T-helper 2 cell treated with Interferon-gamma antibody and Interleukin-4, amounts not matched to agents 5 μg/mL and 100 μg/mL, for 36 hours (primary cell): ENCODE results near the gene FGFR3.

ENCODE experiments used
- DNase-seq: peaks from one replicate; pipeline ENCODE4 v3.0.0; 2021; ENCODE audit warnings: low spot score
- H3K27ac Mint-ChIP-seq: one replicate; pipeline ENCODE4 v1.8.0; 2021; ENCODE audit warnings: mild to moderate bottlenecking, mixed read lengths
- H3K27me3 Mint-ChIP-seq: one replicate; pipeline ENCODE4 v1.8.0; 2021; ENCODE audit warnings: low read depth, mixed read lengths
- H3K36me3 Mint-ChIP-seq: one replicate; pipeline ENCODE4 v1.8.0; 2021; ENCODE audit warnings: low read depth, mixed read lengths
- H3K4me1 Mint-ChIP-seq: one replicate; pipeline ENCODE4 v1.8.0; 2021; ENCODE audit warnings: low read depth, mixed read lengths
- H3K4me3 Mint-ChIP-seq: one replicate; pipeline ENCODE4 v1.8.0; 2022; ENCODE audit warnings: mild to moderate bottlenecking, moderate library complexity, mixed read lengths
- H3K9me3 Mint-ChIP-seq: one replicate; pipeline ENCODE4 v1.8.0; 2021; ENCODE audit warnings: mixed read lengths

The FGFR3 gene

DNA sequence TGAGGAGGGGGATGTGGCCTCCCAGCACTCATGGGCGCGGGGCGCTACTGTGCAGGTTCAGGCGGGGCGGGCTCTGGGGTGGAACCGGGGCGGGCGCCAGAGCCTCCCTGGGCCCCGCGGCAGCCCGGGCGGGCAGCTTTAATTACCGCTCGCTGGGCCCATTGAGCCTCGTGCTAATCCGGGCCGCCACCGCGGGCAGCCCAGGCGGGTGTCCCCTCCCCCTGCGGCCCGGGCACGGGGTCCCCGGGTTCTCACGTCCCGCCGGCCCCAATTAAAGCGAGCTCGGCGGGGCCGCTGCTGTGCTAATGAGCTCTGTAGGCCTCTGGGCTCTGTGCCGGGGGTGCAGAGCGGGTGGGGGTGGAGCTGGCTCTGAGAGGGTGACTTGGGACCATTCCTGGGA lies 22.8 kb upstream of the FGFR3 start:
- no peak overlapping the region for H3K27ac Mint-ChIP-seq
- H3K4me3 Mint-ChIP-seq, result no peak overlapping the region
- no peak for DNase-seq
- peaks cover 9% of the 10 kb centered on the region for H3K27me3 Mint-ChIP-seq
- H3K4me1 Mint-ChIP-seq, result peaks cover 3% of the 10 kb centered on the region
- H3K36me3 Mint-ChIP-seq, result no peaks in the 10 kb centered on the region
- H3K9me3 Mint-ChIP-seq, result no peaks in the 10 kb centered on the region

DNA sequence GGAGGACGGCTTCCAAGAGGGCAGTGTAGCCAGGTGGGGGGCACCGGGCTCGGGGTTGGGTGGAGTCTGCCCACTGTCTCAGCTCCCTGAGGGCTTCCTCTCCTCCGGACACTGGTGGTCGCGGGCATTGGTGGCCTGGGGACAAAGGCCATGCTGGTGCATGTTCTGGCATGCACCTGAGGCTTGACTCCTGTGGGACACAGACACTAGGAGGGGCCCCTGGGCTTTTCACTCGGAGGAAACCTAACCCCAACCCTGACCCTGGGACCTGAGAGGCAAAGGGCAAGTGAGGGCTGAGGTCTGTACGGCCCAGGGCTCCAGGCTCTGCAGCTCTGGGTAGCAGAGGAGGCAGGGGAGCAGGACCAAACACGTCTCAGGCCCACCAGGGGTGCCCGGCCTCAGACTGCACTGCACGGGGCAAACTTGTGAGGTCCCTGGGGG lies 22.3 kb upstream of the FGFR3 start:
- Mint-ChIP-seq H3K9me3 (no peaks in the 10 kb centered on the region), H3K4me1 (peaks cover 3% of the 10 kb centered on the region), H3K4me3 (no peak overlapping the region), H3K27me3 (peaks cover 3% of the 10 kb centered on the region), H3K27ac (no peak overlapping the region), H3K36me3 (no peaks in the 10 kb centered on the region)
- DNase-seq, result no peak

DNA sequence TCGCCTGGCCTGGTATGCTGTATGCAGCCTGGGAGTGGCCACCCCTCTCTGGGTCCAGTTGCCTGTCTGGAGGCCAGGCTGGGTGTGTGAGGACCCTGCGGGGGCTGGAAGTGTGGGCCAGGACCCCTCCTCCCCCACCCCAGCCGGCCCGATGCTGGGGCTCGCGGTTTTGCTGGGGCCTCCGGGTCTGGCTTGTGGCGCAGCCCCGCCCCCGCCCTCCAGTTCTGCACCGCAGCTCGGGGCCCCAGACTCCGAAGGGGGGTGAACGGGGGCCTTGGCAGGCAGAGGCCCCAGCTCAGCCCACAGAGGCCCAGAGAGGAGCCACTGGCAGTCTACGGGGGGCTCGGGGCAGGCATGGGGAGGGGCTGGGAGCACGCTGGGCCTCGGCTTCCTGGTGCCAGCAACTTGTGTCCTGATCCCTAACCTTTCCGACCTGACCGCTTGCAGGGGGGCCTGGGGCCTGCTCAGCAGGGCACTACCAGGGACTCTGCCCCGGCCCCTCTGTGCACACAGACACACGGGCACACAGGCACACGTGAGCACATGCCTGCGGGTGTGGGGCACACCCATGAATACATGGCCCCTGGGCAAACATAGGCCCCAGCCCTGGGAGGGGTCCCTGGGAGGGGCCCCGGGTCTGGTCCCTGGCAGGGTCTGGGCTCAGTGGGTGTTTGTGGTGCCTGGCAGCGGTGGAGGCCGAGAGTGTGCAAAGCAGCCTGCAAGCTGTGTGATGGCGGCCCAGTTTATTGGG lies 21.4 kb upstream of the FGFR3 start:
- no peaks in the 10 kb centered on the region for H3K36me3 Mint-ChIP-seq
- H3K9me3 Mint-ChIP-seq, result no peaks in the 10 kb centered on the region
- no peak overlapping the region for H3K4me3 Mint-ChIP-seq
- DNase-seq, result no peak
- H3K4me1 Mint-ChIP-seq, result peaks cover 3% of the 10 kb centered on the region
- no peak overlapping the region for H3K27ac Mint-ChIP-seq
- H3K27me3 Mint-ChIP-seq, result peaks cover 3% of the 10 kb centered on the region

DNA sequence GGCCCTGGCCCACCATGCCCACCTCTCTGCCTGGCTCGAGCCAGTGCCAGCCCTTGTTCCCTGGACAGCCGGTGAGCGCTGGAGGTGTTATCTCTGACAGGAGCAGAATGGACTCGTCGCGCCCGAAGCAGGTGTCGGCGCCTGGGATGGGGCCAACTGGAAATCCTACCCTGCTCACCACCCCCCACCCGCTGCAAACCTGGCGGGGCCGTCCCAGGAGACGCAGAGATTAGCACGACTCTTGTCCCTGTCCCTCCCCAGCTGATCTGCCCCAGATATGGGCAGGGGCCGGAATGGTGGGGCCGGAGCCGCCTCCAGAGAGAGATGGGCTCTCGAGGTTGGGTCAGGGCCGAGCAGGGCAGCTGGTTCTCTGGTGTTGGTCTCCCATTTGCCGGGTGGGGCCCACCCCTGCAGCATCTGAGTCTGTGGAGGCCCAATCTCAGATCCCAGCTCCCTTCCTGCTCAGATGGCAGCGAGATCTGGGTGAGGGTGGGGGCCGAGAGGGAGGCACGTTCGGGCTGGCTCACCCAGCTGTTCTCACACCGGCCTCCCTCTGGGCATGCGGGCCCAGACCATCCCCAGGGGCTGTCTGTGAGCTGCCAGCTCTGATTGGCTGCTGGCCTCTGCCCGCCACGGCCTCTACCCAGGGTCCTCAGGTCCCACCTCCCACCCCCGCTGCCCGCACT lies 20.1 kb upstream of the FGFR3 start:
- Mint-ChIP-seq H3K4me3 (no peak overlapping the region), H3K9me3 (no peaks in the 10 kb centered on the region), H3K27ac (no peak overlapping the region), H3K36me3 (no peaks in the 10 kb centered on the region), H3K27me3 (peaks cover 3% of the 10 kb centered on the region), H3K4me1 (peaks cover 3% of the 10 kb centered on the region)
- no peak for DNase-seq

DNA sequence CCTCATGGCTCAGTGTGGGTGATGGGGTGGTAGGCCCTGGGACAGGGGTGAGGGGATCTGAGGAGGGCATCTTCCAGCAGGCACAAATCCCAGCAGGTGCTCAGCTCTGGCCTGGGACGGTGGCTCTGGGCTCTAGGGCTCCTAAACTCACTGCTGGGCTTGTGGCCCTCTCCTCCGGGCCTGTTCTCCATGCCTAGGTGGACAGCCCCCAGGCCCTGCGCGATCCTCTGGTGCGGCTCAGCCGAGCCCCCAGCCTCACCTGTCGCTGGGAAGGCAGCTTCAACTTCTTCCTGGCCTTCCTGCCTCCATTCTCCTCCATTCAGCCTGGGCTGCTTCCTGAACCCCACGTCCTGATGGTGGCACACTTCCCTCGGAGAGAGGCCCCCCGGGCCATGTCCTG lies 19.3 kb upstream of the FGFR3 start:
- DNase-seq, result no peak
- H3K36me3 Mint-ChIP-seq, result no peaks in the 10 kb centered on the region

DNA sequence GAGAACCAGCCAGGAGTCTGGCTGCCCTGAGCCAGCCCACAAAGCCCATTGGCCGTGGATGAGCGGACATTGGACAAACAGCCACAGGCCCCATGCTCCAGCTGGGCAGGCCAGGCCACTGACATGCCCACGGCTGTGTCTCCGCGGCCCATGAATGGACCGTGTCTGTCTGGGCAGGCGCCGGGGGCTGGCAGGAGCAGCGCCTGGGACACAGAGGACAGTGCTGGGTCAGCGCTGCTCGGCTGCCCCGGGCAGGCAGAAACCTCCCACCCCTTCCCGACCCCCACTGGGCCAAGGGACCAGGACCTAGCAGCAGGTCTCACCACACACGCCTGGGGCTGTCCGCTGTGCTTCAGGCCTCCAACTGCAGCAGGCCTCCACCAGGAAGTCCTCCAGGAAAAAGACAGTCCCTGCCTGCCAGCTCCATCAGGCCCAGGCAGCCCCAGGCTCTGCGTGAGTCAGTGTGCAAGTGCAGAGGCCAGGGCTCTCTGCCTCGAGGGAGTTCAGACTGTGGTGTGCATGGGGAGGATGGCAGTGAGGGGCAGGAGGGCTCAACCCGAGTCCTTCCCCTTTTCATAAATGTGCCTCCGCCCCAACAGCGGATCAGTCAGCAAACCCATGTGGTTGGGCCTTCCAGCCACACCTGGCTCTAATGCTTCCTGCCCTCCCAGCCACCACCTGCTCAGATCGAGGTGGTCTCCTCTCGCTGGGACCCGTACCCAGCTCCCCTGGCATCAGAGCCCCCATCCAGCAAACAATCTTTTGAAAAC lies 17.2 kb upstream of the FGFR3 start:
- Mint-ChIP-seq H3K27me3 (no peaks in the 10 kb centered on the region), H3K9me3 (no peaks in the 10 kb centered on the region), H3K36me3 (no peaks in the 10 kb centered on the region), H3K4me1 (peaks cover 2% of the 10 kb centered on the region), H3K27ac (no peak overlapping the region), H3K4me3 (no peak overlapping the region)
- no peak for DNase-seq

More for the DNA sequence above, 19.3 kb upstream of the FGFR3 start:
- no peaks in the 10 kb centered on the region for H3K9me3 Mint-ChIP-seq
- H3K27me3 Mint-ChIP-seq, result no peaks in the 10 kb centered on the region
- peaks cover 2% of the 10 kb centered on the region for H3K4me1 Mint-ChIP-seq
- no peak overlapping the region for H3K4me3 Mint-ChIP-seq
- no peak overlapping the region for H3K27ac Mint-ChIP-seq

DNA sequence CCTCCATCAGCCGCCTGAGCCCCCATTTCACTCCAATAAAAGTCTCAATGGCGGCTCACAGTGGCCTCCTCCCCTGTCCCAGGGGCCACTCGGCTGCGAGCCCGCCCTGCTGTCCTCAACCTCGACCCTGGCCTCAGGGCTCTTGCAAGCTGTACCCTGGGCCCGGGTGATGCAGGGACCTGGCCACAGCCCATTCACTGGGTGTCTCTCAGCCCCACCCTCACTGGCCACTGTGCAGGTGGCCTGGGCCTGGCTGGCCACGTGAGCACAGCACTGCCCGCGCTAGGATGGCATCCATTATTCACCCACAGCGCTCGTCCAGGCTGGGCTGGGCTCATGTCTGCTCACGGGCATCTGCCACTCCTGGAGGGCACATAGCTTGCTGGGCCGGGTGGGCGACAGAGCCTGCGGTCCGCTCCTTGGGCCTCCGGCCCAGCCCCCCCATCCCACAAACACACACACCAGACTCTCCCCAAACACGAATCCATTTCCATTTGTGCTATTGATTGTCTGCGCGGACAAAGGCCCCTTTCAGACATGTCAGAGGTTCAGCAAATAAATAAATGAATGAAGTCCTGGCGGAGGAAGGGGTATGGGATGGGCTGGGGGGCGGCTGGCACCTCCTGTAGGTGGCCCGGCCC lies 16.5 kb upstream of the FGFR3 start:
- no peak overlapping the region for H3K4me3 Mint-ChIP-seq
- H3K36me3 Mint-ChIP-seq, result no peaks in the 10 kb centered on the region
- DNase-seq, result no peak
- no peaks in the 10 kb centered on the region for H3K9me3 Mint-ChIP-seq
- no peak overlapping the region for H3K27ac Mint-ChIP-seq
- H3K27me3 Mint-ChIP-seq, result no peaks in the 10 kb centered on the region
- H3K4me1 Mint-ChIP-seq, result peaks cover 2% of the 10 kb centered on the region

DNA sequence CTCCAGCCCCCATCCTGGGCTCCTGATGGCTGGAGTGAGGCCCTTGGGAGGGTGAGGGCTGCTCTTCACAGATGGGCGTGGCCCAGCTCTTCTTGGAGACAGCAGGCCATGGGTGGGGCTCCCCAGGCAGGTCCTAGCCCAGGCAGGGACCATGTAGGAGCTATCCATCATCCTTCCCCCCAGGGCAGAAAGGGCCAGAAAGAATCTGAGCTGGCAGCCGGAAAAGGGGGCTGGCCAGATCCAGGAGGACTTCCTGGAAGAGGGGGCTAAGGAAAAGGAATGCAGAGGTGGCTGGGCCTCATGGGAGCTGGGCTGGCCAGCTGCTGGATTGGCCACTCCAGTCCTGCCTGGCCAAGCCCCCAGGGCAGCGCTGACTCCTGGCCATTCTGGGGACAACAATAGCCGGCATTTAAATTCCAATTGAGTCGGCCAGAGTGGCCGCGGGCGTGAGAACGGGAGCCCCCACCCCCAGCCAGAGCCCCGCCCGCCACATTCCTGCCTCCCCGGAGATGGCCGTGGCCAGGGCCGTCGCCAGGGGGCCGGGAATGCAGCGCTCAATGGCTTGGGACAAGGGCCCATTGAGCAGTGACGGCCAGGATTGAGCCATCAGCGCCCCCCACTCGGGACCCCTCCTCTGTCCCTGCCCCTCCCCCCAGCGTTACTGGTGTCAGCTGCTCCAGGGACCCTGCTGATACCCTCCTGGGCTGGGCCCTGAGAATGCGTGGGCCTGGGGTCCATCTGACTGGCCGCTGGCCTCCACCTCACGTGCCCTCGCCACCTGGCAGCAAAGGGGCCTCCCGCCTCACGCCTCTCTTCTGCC lies 15.1 kb upstream of the FGFR3 start:
- H3K9me3 Mint-ChIP-seq, result no peaks in the 10 kb centered on the region
- no peak for DNase-seq

DNA sequence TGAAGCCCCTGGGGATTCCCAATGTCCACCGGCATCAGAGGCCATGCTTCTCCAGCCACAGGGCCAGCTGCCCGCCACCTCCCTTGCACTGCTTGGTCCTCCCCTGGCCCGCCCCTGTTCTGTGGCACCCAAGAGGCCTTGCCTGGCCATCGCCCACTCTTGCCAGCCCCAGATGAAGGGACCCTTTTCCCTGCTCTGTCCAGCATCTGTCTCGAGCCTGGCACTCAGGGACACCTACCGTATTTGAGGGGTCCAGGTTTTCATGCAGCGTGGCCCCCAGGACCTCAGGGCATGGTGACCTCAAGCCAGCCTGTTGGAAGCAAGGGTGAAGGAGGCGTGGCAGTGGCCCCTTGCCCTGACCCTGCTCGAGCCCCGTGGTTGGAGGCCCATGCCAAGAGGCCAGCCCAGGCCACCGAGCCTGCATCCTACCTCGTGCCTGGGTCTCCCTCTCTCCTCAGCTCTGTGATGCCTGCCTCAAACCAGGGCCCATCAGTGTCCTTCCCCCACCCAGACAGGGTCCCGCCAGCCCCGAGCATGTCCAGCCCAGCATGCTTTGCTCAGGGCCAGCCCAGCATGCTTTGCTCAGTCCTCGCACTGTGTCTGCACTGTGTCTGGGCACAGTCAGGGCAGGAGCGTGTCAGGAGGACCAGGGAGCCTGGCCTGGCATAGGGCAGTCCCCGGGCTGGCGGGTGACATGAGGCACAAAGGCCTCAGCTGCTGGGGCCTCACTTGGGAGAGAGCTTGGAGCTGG lies 14.3 kb upstream of the FGFR3 start:
- Mint-ChIP-seq H3K36me3 (no peaks in the 10 kb centered on the region), H3K4me1 (no peaks in the 10 kb centered on the region), H3K27ac (no peak overlapping the region), H3K27me3 (no peaks in the 10 kb centered on the region), H3K9me3 (no peaks in the 10 kb centered on the region), H3K4me3 (no peak overlapping the region)
- DNase-seq, result no peak

More for the DNA sequence above, 15.1 kb upstream of the FGFR3 start:
- H3K27me3 Mint-ChIP-seq, result no peaks in the 10 kb centered on the region
- H3K4me3 Mint-ChIP-seq, result no peak overlapping the region
- no peak overlapping the region for H3K27ac Mint-ChIP-seq
- no peaks in the 10 kb centered on the region for H3K36me3 Mint-ChIP-seq
- no peaks in the 10 kb centered on the region for H3K4me1 Mint-ChIP-seq

DNA sequence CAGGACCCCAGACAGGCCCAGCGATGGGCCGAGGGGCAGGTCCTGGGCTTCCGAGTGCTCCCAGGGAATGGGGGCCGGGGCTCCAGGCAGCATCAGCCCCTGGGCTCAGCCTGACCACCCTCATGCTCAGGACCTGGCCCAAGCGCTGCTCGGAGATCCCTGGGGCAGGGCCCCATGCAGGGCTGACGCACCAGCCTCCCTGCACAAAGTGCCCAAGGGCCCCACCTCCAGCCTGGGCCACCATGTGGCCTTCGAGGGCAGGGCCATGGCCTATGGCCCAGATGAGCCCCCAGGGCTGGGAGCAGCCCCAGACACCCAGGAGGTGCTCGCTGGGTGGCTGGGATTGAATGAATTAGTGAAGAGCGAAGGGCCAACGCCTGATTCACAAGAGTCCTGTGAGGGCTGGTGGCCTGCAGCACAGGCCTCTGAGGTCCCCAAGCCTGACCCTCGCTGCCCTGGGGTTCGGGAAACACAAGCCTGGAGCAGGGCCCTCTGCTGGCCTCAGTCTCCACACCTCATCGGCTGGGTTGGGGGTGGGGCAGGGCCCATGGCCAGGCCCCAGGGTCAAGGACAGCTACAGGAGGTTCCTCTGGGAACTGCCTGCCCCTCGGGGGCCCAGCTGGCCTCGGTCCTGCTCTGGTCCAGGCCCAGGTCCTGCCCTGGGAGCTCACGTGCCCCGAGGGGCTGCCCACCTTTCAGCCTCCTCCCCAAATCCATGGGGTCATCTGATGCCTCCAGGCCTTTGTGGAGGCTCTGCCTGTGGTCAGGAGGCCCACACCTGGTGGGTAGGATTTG lies 13.3 kb upstream of the FGFR3 start:
- no peaks in the 10 kb centered on the region for H3K36me3 Mint-ChIP-seq
- no peaks in the 10 kb centered on the region for H3K4me1 Mint-ChIP-seq
- no peak for DNase-seq

DNA sequence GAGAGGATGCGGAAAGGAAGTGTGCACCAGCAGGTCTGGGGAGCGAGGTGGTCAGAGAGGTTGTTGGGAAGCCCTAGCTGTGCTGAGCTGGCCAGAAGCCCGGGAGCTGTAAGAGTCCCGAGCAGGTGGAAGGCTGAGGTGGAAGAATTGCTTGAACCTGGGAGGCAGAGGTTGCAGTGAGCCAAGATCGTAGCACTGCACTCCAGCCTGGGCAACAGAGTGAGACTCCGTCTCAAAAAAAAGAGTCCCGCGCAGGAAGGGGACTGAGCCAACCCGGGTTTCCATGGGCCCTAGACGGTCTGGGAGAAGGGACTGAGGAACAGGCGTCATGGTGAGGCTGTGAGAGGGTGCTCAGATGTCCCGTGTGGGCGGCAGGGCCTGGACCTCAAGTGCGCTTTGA lies 12.7 kb upstream of the FGFR3 start:
- H3K36me3 Mint-ChIP-seq, result no peaks in the 10 kb centered on the region

More for the DNA sequence above, 13.3 kb upstream of the FGFR3 start:
- H3K27me3 Mint-ChIP-seq, result no peaks in the 10 kb centered on the region
- H3K27ac Mint-ChIP-seq, result no peak overlapping the region
- no peak overlapping the region for H3K4me3 Mint-ChIP-seq
- no peaks in the 10 kb centered on the region for H3K9me3 Mint-ChIP-seq

DNA sequence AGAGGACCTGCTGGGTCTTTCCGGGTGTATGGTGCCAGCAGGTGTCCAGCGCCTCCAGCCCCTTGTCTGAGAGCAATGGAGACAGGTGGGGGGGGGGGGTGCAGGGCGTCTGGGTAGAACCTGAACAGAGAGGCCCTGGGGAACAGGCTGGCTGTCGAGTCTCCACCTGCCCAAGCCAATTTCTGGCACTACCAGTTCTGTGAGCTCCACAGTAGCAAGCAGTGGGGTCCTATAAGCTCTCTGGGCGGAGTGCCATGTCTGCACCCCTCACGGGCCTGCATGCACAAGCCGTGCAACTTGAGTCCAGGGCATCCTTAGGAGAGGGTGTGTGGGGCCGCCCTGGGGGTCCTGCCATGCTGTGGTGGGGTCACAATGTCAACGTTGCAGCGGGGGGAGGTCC lies 10.1 kb upstream of the FGFR3 start:
- Mint-ChIP-seq H3K36me3 (no peaks in the 10 kb centered on the region), H3K4me3 (no peak overlapping the region), H3K27ac (no peak overlapping the region), H3K27me3 (no peaks in the 10 kb centered on the region), H3K4me1 (no peaks in the 10 kb centered on the region), H3K9me3 (no peaks in the 10 kb centered on the region)
- no peak for DNase-seq

More for the DNA sequence above, 12.7 kb upstream of the FGFR3 start:
- H3K9me3 Mint-ChIP-seq, result no peaks in the 10 kb centered on the region
- no peak for DNase-seq
- no peaks in the 10 kb centered on the region for H3K4me1 Mint-ChIP-seq
- H3K27ac Mint-ChIP-seq, result no peak overlapping the region
- no peaks in the 10 kb centered on the region for H3K27me3 Mint-ChIP-seq
- H3K4me3 Mint-ChIP-seq, result no peak overlapping the region
